Activated CD4-positive, alpha-beta T cell treated with anti-CD3 and anti-CD28 coated beads for 36 hours (primary cell): Measurements from ENCODE around the gene NUP93. TPM values are rescaled to one million over a fixed set of nuclear protein-coding genes. Genes with fewer than 3 reads are reported as not detected.

Experiments
- ATAC-seq: fragments of 200-7000 bp; cut with Tn5 transposase; one replicate; pipeline ENCODE4 v1.10.0; 2021; ENCODE audit warnings: mild to moderate bottlenecking, moderate library complexity
- CTCF ChIA-PET: fragments of 350-600 bp; sonication (Branson Sonifier 250); formaldehyde crosslinking; loops from one replicate; lab custom pipeline; 2021; ENCODE audit warnings: antibody characterized with exemption; lab: Charles Lee
- POLR2A ChIA-PET: fragments of 350-600 bp; sonication (Branson Sonifier 250); formaldehyde crosslinking; loops from one replicate; lab custom pipeline; 2021; ENCODE audit warnings: antibody characterized with exemption, inconsistent platforms; lab: Charles Lee
- DNase-seq: peaks from one replicate; pipeline ENCODE4 v3.0.0-alpha.2; 2020
- H3K27ac Mint-ChIP-seq: one replicate; pipeline ENCODE4 v1.8.0; 2021; ENCODE audit warnings: mixed read lengths
- H3K27me3 Mint-ChIP-seq: one replicate; pipeline ENCODE4 v1.8.0; 2021; ENCODE audit warnings: mixed read lengths
- H3K36me3 Mint-ChIP-seq: one replicate; pipeline ENCODE4 v1.8.0; 2021; ENCODE audit warnings: low read depth, mixed read lengths
- H3K4me1 Mint-ChIP-seq: one replicate; pipeline ENCODE4 v1.8.0; 2021; ENCODE audit warnings: mixed read lengths
- H3K4me3 Mint-ChIP-seq: one replicate; pipeline ENCODE4 v1.8.0; 2021; ENCODE audit warnings: mild to moderate bottlenecking, moderate library complexity, mixed read lengths
- H3K9me3 Mint-ChIP-seq: one replicate; pipeline ENCODE4 v1.8.0; 2021; ENCODE audit warnings: low read depth, mixed read lengths
- intact Hi-C, 2 experiments: fragments of 100-400 bp; cut with DNase I in 1 of 2; cut with micrococcal nuclease in 1 of 2; formaldehyde crosslinking; loops; one replicate each; pipeline versions ENCODE4 v1.14.2 to v1.15.1; 2022 to 2024; cut with DNase I, micrococcal nuclease
- total RNA-seq, 2 experiments: library from RNA; stranded (reverse); gene quantifications; one replicate each; pipeline ENCODE4 v1.2.3, GENCODE V29; 2021

NUP93 gene
- total RNA-seq, 2 experiments from 2014 or later: 131 to 154 TPM

GRCh38 chr16:56689171-56689570, 40.8 kb upstream of the NUP93 start:
- Mint-ChIP-seq H3K4me3 (no peak overlapping the region), H3K36me3 (peaks cover 11% of the 10 kb centered on the region), H3K27me3 (no peaks in the 10 kb centered on the region), H3K4me1 (peaks cover 3% of the 10 kb centered on the region), H3K9me3 (no peaks in the 10 kb centered on the region), H3K27ac (no peak overlapping the region)
- ChIA-PET CTCF (interaction anchor here (1.0 to 1.8 kb wide), 2 partner anchors 13 kb away, joined by 3 to 6 read pairs; no protein-coding TSS in a partner anchor), POLR2A (no interaction called here)
- intact Hi-C loops: no loop called here
- DNase-seq (no peak), ATAC-seq (no peak)

DNA sequence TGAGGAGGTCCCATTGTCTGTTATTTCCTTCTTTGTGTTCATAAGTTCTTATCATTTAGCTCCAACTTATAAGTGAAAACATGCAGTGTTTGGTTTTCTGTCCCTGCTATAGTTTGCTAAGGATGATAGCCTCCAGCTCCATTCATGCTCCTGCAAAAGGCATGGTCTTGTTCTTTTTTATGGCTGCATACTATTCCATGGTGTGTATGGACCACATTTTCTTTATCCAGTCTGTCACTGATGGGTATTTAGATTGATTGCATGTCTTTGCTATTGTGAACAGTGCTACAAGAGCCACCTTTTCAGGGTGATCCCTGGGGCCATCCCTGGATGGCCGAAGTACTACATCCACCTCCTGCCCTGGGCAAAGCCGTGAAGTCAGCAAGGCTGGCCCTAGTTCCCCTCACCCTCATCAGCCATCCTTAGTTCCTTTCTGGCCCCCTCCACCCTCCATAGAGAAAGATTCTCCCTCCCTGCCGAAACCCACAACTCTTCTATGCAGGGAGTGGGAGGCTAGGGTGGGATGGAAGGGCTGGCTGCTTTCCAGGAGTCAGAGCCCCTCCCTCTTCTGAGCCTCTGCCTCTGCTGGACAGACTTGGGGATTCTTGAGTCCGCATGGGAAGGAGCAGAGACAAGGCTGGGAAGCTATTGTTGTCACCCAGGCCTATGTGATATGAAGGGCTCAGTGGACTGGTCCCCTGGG, 39.4 kb upstream of the NUP93 start:
- ATAC-seq (no peak), DNase-seq (no peak)
- Mint-ChIP-seq H3K36me3 (peaks cover 9% of the 10 kb centered on the region), H3K4me3 (no peak overlapping the region), H3K4me1 (no peaks in the 10 kb centered on the region), H3K27me3 (no peaks in the 10 kb centered on the region), H3K27ac (no peak overlapping the region), H3K9me3 (no peaks in the 10 kb centered on the region)
- CTCF ChIA-PET: interaction anchor here (0.6 kb wide), 1 partner anchor 10 kb away, joined by 3 read pairs; no protein-coding TSS in a partner anchor
- intact Hi-C loops: no loop called here
- POLR2A ChIA-PET: no interaction called here

DNA sequence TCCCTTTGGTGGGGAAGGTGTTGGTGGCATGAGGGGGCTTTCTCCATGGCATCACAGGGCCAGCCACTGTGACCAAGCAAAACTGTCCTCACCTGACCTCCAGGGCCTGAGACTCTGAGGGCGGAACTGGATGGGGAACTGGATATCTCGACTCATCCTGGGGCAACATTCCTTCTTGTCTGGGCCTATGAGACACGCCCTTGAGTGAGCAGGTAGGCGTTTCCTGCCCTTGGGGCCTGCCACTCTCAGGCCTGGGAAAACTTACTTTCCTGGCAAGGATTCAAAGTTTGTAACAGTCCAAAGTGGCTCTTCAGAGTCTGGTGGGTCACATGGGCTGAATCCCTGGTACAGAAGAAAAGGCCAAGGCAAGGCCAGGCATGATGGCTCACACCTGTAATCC, 38.0 kb upstream of the NUP93 start:
- ChIA-PET CTCF (no interaction called here), POLR2A (no interaction called here)
- H3K27me3 Mint-ChIP-seq: no peaks in the 10 kb centered on the region
- no peak overlapping the region for H3K27ac Mint-ChIP-seq
- ATAC-seq (no peak), DNase-seq (no peak)
- intact Hi-C loops: no loop called here
- peaks cover under 1% of the 10 kb centered on the region for H3K36me3 Mint-ChIP-seq
- H3K4me1 Mint-ChIP-seq: no peaks in the 10 kb centered on the region
- H3K4me3 Mint-ChIP-seq: no peak overlapping the region
- H3K9me3 Mint-ChIP-seq: no peaks in the 10 kb centered on the region

DNA sequence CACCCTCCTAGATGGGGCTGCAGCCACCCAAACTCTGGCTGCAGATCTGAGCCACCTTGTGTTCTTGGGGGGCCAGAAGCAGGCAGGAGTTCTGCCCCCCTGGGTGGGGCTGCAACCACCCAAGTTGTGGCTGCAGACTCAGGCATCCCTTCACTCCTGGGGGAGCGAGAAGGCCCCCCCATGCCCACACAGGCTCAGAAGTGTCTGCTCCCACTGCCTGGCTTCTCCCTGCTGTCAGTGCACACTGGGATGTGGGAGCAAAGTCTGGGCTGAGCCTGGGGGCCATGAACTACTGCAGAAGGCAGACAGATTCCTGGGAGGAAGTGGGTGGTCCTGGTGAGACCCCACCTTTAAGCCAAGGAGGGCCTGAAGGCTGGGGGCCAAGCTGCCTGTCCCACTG, 34.7 kb upstream of the NUP93 start:
- Mint-ChIP-seq H3K27me3 (no peaks in the 10 kb centered on the region), H3K4me1 (no peaks in the 10 kb centered on the region), H3K4me3 (no peak overlapping the region), H3K36me3 (no peaks in the 10 kb centered on the region), H3K9me3 (no peaks in the 10 kb centered on the region), H3K27ac (no peak overlapping the region)
- intact Hi-C loops: no loop called here
- ChIA-PET POLR2A (no interaction called here), CTCF (interaction anchor here (0.6 to 2.3 kb wide), 2 partner anchors 14 to 118 kb away, joined by 3 to 8 read pairs; no protein-coding TSS in a partner anchor)
- ATAC-seq (no peak), DNase-seq (no peak)

DNA sequence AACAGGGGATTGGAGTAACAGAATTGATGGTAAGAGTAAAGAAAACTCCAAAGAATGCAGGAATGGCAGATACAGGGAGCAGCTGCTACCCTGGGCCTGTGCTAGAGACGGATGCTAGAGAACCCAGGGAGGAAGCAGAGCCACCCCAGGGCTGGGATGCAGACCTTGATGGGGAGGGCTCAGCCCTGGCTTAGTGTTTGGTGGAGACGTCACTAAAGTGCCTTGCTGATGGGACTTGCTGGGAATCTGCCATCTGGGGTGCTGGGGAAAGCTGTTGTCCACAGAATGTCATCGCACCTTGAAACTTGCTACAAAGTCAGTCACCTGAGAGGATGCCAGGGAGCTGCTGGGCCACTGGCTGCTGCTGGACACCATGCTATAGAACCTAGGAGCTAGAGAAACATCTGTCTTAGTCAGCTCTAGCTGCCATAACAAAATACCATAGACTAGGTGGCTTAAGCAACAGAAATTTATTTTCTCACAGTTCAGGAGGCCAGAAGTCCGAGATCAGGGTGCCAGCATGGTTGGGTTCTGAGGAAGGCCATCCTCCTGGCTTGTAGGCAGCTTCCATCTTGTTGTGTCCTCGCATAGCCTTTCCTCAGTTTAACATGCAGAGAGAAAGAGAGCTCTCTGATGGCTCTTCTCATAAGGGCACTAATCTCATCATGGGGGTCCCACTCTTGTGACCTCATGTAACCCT, 32.3 kb upstream of the NUP93 start:
- H3K4me3 Mint-ChIP-seq: no peak overlapping the region
- no peaks in the 10 kb centered on the region for H3K9me3 Mint-ChIP-seq
- intact Hi-C loops: no loop called here
- peaks cover 8% of the 10 kb centered on the region for H3K4me1 Mint-ChIP-seq
- ATAC-seq: no peak
- no peaks in the 10 kb centered on the region for H3K27me3 Mint-ChIP-seq
- DNase-seq: no peak
- CTCF ChIA-PET: interaction anchor here (0.7 to 1.8 kb wide), 4 partner anchors 40 to 1232 kb away, joined by 3 to 8 read pairs (median 4); no protein-coding TSS in a partner anchor
- POLR2A ChIA-PET: no interaction called here
- H3K36me3 Mint-ChIP-seq: no peaks in the 10 kb centered on the region
- no peak overlapping the region for H3K27ac Mint-ChIP-seq

DNA sequence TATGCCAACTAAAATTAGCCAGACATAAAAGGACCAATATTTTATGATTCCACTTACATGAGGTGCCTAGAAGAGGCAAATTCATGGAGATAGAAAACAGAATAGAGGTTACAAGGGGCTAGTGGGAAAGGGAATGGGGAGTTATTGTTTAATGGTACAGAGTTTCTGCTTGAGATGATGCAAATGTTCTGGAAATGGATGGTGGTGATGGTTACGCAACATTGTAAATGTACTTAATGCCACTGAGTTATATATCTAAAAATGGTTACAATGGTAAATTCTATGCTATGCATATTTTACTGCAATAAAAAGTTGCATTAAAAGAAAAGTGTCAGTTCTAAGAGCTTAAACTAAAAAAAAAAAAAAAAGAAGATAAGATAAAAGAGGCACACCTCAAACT, 29.7 kb upstream of the NUP93 start:
- POLR2A ChIA-PET: no interaction called here
- no peak for ATAC-seq
- no peak for DNase-seq
- peaks cover 8% of the 10 kb centered on the region for H3K4me1 Mint-ChIP-seq
- H3K27me3 Mint-ChIP-seq: no peaks in the 10 kb centered on the region
- no peaks in the 10 kb centered on the region for H3K36me3 Mint-ChIP-seq
- no peaks in the 10 kb centered on the region for H3K9me3 Mint-ChIP-seq
- CTCF ChIA-PET: interaction anchor here (0.6 to 4.0 kb wide), 7 partner anchors 16 to 223 kb away, joined by 3 to 74 read pairs (median 4); partner anchors contain the start of gene MT1X
- H3K4me3 Mint-ChIP-seq: no peak overlapping the region
- H3K27ac Mint-ChIP-seq: no peak overlapping the region
- intact Hi-C loops: no loop called here

- H3K4me3 Mint-ChIP-seq: no peak overlapping the region
- DNase-seq (no peak), ATAC-seq (no peak)
- no peaks in the 10 kb centered on the region for H3K36me3 Mint-ChIP-seq
- H3K27ac Mint-ChIP-seq: no peak overlapping the region
- H3K4me1 Mint-ChIP-seq: peaks cover 8% of the 10 kb centered on the region
- no peaks in the 10 kb centered on the region for H3K27me3 Mint-ChIP-seq
- ChIA-PET POLR2A (no interaction called here), CTCF (interaction anchor here (0.6 to 4.0 kb wide), 12 partner anchors 17 to 223 kb away, joined by 3 to 74 read pairs (median 4); partner anchors contain the start of gene MT1X)
- no peaks in the 10 kb centered on the region for H3K9me3 Mint-ChIP-seq
- intact Hi-C loops: no loop called here
Observed at GRCh38 chr16:56700631-56701030, 29.3 kb upstream of the NUP93 start.

DNA sequence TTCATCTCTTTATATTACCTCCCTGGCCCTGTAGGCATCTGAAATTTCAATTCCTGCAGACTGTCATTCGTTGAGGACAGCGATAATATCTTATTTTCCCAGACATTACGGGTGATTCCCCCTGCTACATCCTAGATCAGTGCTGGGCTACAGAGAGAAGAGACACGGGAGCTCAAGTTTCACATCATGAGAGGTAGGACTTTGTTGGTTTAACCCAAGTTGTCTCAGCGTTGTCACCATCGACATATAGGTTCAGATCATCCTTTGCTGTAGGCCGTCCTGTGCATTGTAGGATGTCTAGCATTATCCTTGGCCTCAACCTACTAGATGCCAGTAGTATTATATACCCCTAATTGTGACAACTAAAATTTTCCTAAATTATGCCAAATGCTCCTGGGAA, 28.4 kb upstream of the NUP93 start:
- H3K27ac Mint-ChIP-seq: peak overlapping the region; percentile 42
- no peaks in the 10 kb centered on the region for H3K9me3 Mint-ChIP-seq
- intact Hi-C loops: no loop called here
- POLR2A ChIA-PET: interaction anchor here (0.5 to 1.5 kb wide), 5 partner anchors 19 to 716 kb away, joined by 3 to 10 read pairs (median 4); no protein-coding TSS in a partner anchor
- peaks cover 8% of the 10 kb centered on the region for H3K4me1 Mint-ChIP-seq
- H3K27me3 Mint-ChIP-seq: no peaks in the 10 kb centered on the region
- CTCF ChIA-PET: interaction anchor here (0.6 to 4.0 kb wide), 44 partner anchors 9 to 299 kb away, joined by 3 to 74 read pairs (median 5); partner anchors contain the start of genes BBS2, MT1X, MT2A and MT4
- no peak for ATAC-seq
- no peak for DNase-seq
- H3K36me3 Mint-ChIP-seq: no peaks in the 10 kb centered on the region
- H3K4me3 Mint-ChIP-seq: no peak overlapping the region

- Mint-ChIP-seq H3K4me3 (no peak overlapping the region), H3K9me3 (no peaks in the 10 kb centered on the region), H3K27ac (no peak overlapping the region), H3K27me3 (no peaks in the 10 kb centered on the region), H3K4me1 (peaks cover 8% of the 10 kb centered on the region), H3K36me3 (no peaks in the 10 kb centered on the region)
- ChIA-PET POLR2A (interaction anchor here (1.1 kb wide), 1 partner anchor 126 kb away, joined by 4 read pairs; no protein-coding TSS in a partner anchor), CTCF (interaction anchor here (0.6 to 4.0 kb wide), 27 partner anchors 9 to 192 kb away, joined by 3 to 74 read pairs (median 5); partner anchors contain the start of genes BBS2, MT1X, MT2A and MT4)
- no peak for DNase-seq
- intact Hi-C loops: loop anchor here (1.0 kb wide), 8 partner anchors 21 to 252 kb away; partner anchors contain the start of genes MT1F (in 1 of the 2), MT1X (in 1 of the 2), NUDT21 (in 1 of the 2) and OGFOD1 (in 1 of the 2)
- ATAC-seq: no peak
Observed at GRCh38 chr16:56702836-56703235, 27.1 kb upstream of the NUP93 start.

DNA sequence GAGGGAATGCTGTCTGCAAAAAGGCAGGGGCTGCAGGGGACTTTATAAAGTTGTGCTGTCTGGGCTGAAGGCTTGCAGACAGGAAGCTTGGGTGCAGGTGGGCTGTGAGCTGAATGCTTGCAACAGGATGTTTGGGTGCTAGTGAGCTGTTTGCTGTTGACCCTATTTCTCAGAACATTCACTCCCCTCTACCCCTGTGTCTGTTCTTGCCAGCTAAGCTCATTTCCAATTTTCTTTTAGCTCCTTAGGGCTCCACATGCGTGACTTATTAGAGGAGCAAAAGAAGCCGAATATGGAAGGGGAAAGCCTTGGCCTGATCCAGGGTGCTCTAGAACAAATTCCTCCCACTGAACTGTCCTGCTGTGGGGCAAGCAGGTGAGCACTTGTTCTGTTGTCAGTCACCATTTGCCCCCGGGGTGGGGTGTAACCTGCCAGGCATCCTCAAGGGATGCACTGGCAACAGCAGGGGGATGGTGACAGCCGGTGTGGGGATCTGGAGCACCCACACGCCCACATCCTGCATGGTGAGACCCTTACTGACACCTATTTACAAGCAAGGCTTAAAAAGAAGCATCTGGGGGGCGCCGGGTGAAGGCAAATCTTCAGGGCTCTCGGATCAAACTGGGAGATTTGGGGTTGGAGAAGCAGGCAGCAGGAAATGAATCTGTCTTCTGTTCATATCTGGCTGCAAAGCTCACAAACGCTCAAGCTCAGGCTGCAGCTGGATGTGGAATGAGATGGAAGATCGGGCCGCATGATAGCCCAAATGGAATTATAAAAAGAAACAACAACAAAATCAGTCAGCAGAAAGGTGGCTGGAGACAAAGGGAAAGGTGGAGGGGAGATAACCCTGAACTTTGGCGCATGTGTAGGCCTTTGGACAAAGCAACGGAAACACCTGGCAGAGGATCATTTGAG, 21.1 kb upstream of the NUP93 start:
- Mint-ChIP-seq H3K9me3 (no peaks in the 10 kb centered on the region), H3K27me3 (no peaks in the 10 kb centered on the region), H3K36me3 (no peaks in the 10 kb centered on the region), H3K27ac (peak overlapping the region; percentile 67), H3K4me1 (peaks cover 14% of the 10 kb centered on the region), H3K4me3 (peak overlapping the region; percentile 1)
- ATAC-seq (peak; percentile 64), DNase-seq (peak; percentile 30)
- intact Hi-C loops: no loop called here
- ChIA-PET POLR2A (interaction anchor here (0.7 to 0.9 kb wide), 2 partner anchors 223 to 477 kb away, joined by 3 read pairs; partner anchors contain the start of genes PSME3IP1 and RSPRY1), CTCF (interaction anchor here (0.6 to 2.2 kb wide), 8 partner anchors 13 to 449 kb away, joined by 3 to 11 read pairs (median 3); no protein-coding TSS in a partner anchor)
